ENCODE measurements around the gene OR10J1. TPM values are rescaled to one million over a fixed set of nuclear protein-coding genes. Genes with fewer than 3 reads are reported as not detected.

OR10J1 gene
- polyA plus RNA-seq (2013, experiment 1 of 2) = not detected
- polyA plus RNA-seq (2013, experiment 2 of 2) = not detected

- Histone ChIP-seq H3K4me1 (ENCODE audit: control insufficient read depth, insufficient read depth, low read length, poor library complexity, severe bottlenecking) (no peaks in the 10 kb centered on the region), H3K27ac (ENCODE audit: low read depth, low read length, severe bottlenecking) (no peak within 1 kb of the TSS), H3K9me3 (ENCODE audit: control insufficient read depth, low read length) (no peaks in the 10 kb centered on the region), H3K36me3 (ENCODE audit: control insufficient read depth, insufficient read depth, low read length) (no peaks in the 10 kb centered on the region), H3K4me3 (ENCODE audit: extremely low read depth, insufficient read depth, low read length, poor library complexity, severe bottlenecking) (no peak within 1 kb of the TSS)
Measured at GRCh38 chr1:159439422-159439821, at the start of gene OR10J1. TSS of gene OR10J1 (plus strand) at chr1:159439722. CDS start at chr1:159439792, 70 bp downstream.

GRCh38 chr1:159406821-159407220, 32.7 kb upstream of the OR10J1 start:
- Histone ChIP-seq H3K36me3 (ENCODE audit: control insufficient read depth, insufficient read depth, low read length) (no peaks in the 10 kb centered on the region), H3K27ac (ENCODE audit: low read depth, low read length, severe bottlenecking) (no peak overlapping the region), H3K9me3 (ENCODE audit: control insufficient read depth, low read length) (no peaks in the 10 kb centered on the region), H3K4me3 (ENCODE audit: extremely low read depth, insufficient read depth, low read length, poor library complexity, severe bottlenecking) (no peak overlapping the region), H3K4me1 (ENCODE audit: control insufficient read depth, insufficient read depth, low read length, poor library complexity, severe bottlenecking) (no peaks in the 10 kb centered on the region)
- WGBS, 2 experiments (ENCODE audit: insufficient coverage in 2 of 2) = no CpG with 5 or more reads among the region's 2 CpGs

- Histone ChIP-seq H3K27ac (ENCODE audit: low read depth, low read length, severe bottlenecking) (no peak overlapping the region), H3K4me3 (ENCODE audit: extremely low read depth, insufficient read depth, low read length, poor library complexity, severe bottlenecking) (no peak overlapping the region), H3K36me3 (ENCODE audit: control insufficient read depth, insufficient read depth, low read length) (no peaks in the 10 kb centered on the region), H3K4me1 (ENCODE audit: control insufficient read depth, insufficient read depth, low read length, poor library complexity, severe bottlenecking) (no peaks in the 10 kb centered on the region), H3K9me3 (ENCODE audit: control insufficient read depth, low read length) (no peaks in the 10 kb centered on the region)
- WGBS, 2 experiments (ENCODE audit: insufficient coverage in 2 of 2) = 94 to 100% methylated on average over 4 to 5 of the region's 6 CpGs
Measured at GRCh38 chr1:159408862-159409400, 30.6 kb upstream of the OR10J1 start.

DNA sequence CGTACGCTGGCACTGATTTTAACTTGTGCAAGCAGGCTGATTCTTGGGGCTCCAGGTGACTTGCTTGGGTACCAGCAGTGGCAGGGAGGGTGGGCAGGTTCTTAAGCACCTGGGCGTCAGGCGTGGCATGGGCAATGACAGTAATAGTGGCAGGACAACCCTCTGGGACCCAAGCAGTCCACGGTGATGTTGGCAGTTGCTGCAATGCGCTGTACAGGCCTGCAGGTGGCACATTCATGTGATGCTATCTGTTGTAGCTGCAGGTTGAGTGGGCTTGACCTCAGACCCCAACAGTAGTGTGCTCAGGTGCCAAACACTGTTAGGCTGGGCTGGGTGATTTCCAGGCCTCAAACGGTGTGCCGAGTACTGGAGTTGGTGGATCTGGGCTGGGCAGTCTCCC, 17.7 kb upstream of the OR10J1 start:
- H3K4me1 ChIP-seq (ENCODE audit: control insufficient read depth, insufficient read depth, low read length, poor library complexity, severe bottlenecking) = no peaks in the 10 kb centered on the region
- H3K9me3 ChIP-seq (ENCODE audit: control insufficient read depth, low read length) = peaks cover 17% of the 10 kb centered on the region
- WGBS, 2 experiments (ENCODE audit: insufficient coverage in 2 of 2) = 78 to 89% methylated on average over 7 to 8 of the region's 8 CpGs
- no peaks in the 10 kb centered on the region for H3K36me3 ChIP-seq (ENCODE audit: control insufficient read depth, insufficient read depth, low read length)
- no peak overlapping the region for H3K27ac ChIP-seq (ENCODE audit: low read depth, low read length, severe bottlenecking)
- H3K4me3 ChIP-seq (ENCODE audit: extremely low read depth, insufficient read depth, low read length, poor library complexity, severe bottlenecking) = no peak overlapping the region

GRCh38 chr1:159428536-159428935, 11.0 kb upstream of the OR10J1 start:
- H3K4me3 ChIP-seq (ENCODE audit: extremely low read depth, insufficient read depth, low read length, poor library complexity, severe bottlenecking) = no peak overlapping the region

GRCh38 chr1:159429074-159429861, 10.3 kb upstream of the OR10J1 start:
- H3K4me1 ChIP-seq (ENCODE audit: control insufficient read depth, insufficient read depth, low read length, poor library complexity, severe bottlenecking) = no peaks in the 10 kb centered on the region
- no peaks in the 10 kb centered on the region for H3K9me3 ChIP-seq (ENCODE audit: control insufficient read depth, low read length)
- H3K4me3 ChIP-seq (ENCODE audit: extremely low read depth, insufficient read depth, low read length, poor library complexity, severe bottlenecking) = no peak overlapping the region
- H3K36me3 ChIP-seq (ENCODE audit: control insufficient read depth, insufficient read depth, low read length) = no peaks in the 10 kb centered on the region
- H3K27ac ChIP-seq (ENCODE audit: low read depth, low read length, severe bottlenecking) = no peak overlapping the region
- 91 to 92% methylated on average over 4 of the region's 4 CpGs for WGBS, 2 experiments (ENCODE audit: insufficient coverage in 2 of 2)

More at GRCh38 chr1:159428536-159428935, 11.0 kb upstream of the OR10J1 start:
- H3K9me3 ChIP-seq (ENCODE audit: control insufficient read depth, low read length) = no peaks in the 10 kb centered on the region
- H3K36me3 ChIP-seq (ENCODE audit: control insufficient read depth, insufficient read depth, low read length) = no peaks in the 10 kb centered on the region
- WGBS, 2 experiments (ENCODE audit: insufficient coverage in 2 of 2) = 94 to 100% methylated on average over 2 to 3 of the region's 3 CpGs
- no peaks in the 10 kb centered on the region for H3K4me1 ChIP-seq (ENCODE audit: control insufficient read depth, insufficient read depth, low read length, poor library complexity, severe bottlenecking)
- no peak overlapping the region for H3K27ac ChIP-seq (ENCODE audit: low read depth, low read length, severe bottlenecking)

DNA sequence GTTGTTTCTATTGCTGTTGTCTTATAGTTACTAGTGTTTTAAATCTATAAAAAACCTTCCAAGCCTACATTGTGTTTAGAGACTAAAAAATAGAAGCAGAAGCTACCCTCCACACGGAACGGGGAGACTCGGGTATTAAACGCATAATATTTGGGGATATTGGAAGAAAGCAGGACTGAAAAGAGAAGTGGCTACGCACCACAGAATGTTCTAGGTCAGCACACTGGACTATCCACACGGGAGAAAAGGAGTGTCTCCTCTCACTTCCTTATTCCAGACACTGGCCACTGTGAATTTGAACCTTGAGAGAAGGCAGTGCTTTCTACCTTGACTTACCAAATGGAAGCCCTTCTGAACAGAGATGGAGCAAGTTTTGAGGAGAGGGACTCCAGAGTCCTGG, 8.5 kb upstream of the OR10J1 start:
- 91 to 100% methylated on average over 2 to 3 of the region's 6 CpGs for WGBS, 2 experiments (ENCODE audit: insufficient coverage in 2 of 2)
- H3K9me3 ChIP-seq (ENCODE audit: control insufficient read depth, low read length) = no peaks in the 10 kb centered on the region

GRCh38 chr1:159431904-159432303, 7.6 kb upstream of the OR10J1 start, which contains the start of gene OR10J4:
TSS of gene OR10J4 (plus strand) at chr1:159432204.
- no peaks in the 10 kb centered on the region for H3K9me3 ChIP-seq (ENCODE audit: control insufficient read depth, low read length)
- H3K4me1 ChIP-seq (ENCODE audit: control insufficient read depth, insufficient read depth, low read length, poor library complexity, severe bottlenecking) = no peaks in the 10 kb centered on the region
- H3K36me3 ChIP-seq (ENCODE audit: control insufficient read depth, insufficient read depth, low read length) = no peaks in the 10 kb centered on the region
- no peak within 1 kb of the TSS for H3K27ac ChIP-seq (ENCODE audit: low read depth, low read length, severe bottlenecking)
- 100% methylated on average over 1 of the region's 1 CpG; no CpG with 5 or more reads in 1 of the 2 experiments for WGBS, 2 experiments (ENCODE audit: insufficient coverage in 2 of 2)
- H3K4me3 ChIP-seq (ENCODE audit: extremely low read depth, insufficient read depth, low read length, poor library complexity, severe bottlenecking) = no peak within 1 kb of the TSS

More for the DNA sequence above, 8.5 kb upstream of the OR10J1 start:
- no peaks in the 10 kb centered on the region for H3K4me1 ChIP-seq (ENCODE audit: control insufficient read depth, insufficient read depth, low read length, poor library complexity, severe bottlenecking)
- no peak overlapping the region for H3K27ac ChIP-seq (ENCODE audit: low read depth, low read length, severe bottlenecking)
- no peaks in the 10 kb centered on the region for H3K36me3 ChIP-seq (ENCODE audit: control insufficient read depth, insufficient read depth, low read length)
- H3K4me3 ChIP-seq (ENCODE audit: extremely low read depth, insufficient read depth, low read length, poor library complexity, severe bottlenecking) = no peak overlapping the region

GRCh38 chr1:159436469-159436868, 3.1 kb upstream of the OR10J1 start:
- no peak overlapping the region for H3K27ac ChIP-seq (ENCODE audit: low read depth, low read length, severe bottlenecking)
- H3K4me3 ChIP-seq (ENCODE audit: extremely low read depth, insufficient read depth, low read length, poor library complexity, severe bottlenecking) = no peak overlapping the region
- H3K36me3 ChIP-seq (ENCODE audit: control insufficient read depth, insufficient read depth, low read length) = no peaks in the 10 kb centered on the region
- no peaks in the 10 kb centered on the region for H3K4me1 ChIP-seq (ENCODE audit: control insufficient read depth, insufficient read depth, low read length, poor library complexity, severe bottlenecking)
- 100% methylated on average over 2 of the region's 4 CpGs; no CpG with 5 or more reads in 1 of the 2 experiments for WGBS, 2 experiments (ENCODE audit: insufficient coverage in 2 of 2)
- H3K9me3 ChIP-seq (ENCODE audit: control insufficient read depth, low read length) = no peaks in the 10 kb centered on the region

GRCh38 chr1:159441360-159441759, 1.8 kb downstream of the OR10J1 start:
- Histone ChIP-seq H3K9me3 (ENCODE audit: control insufficient read depth, low read length) (no peaks in the 10 kb centered on the region), H3K4me1 (ENCODE audit: control insufficient read depth, insufficient read depth, low read length, poor library complexity, severe bottlenecking) (no peaks in the 10 kb centered on the region), H3K27ac (ENCODE audit: low read depth, low read length, severe bottlenecking) (no peak overlapping the region), H3K36me3 (ENCODE audit: control insufficient read depth, insufficient read depth, low read length) (no peaks in the 10 kb centered on the region), H3K4me3 (ENCODE audit: extremely low read depth, insufficient read depth, low read length, poor library complexity, severe bottlenecking) (no peak overlapping the region)

DNA sequence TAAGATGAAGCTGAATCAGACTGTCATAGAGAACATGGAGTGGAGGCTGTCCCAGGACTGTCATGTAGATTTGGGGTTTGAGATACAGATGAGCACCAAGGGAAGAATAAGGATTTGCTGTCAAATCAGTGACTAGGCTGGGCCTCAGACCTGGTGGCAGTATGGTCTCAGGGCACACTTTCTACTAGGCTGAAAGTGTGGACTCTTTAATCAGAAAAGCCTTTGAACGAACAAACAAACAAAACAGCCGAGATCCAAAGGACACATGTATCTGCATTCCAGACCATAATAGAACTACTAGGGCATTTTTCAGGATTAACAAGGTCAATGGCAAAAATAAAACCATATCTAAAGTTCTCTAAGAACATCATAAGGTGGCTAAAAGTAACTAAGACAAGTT, 2.9 kb downstream of the OR10J1 start:
- WGBS, 2 experiments (ENCODE audit: insufficient coverage in 2 of 2) = 90% methylated on average over 2 of the region's 2 CpGs; no CpG with 5 or more reads in 1 of the 2 experiments
- H3K4me1 ChIP-seq (ENCODE audit: control insufficient read depth, insufficient read depth, low read length, poor library complexity, severe bottlenecking) = no peaks in the 10 kb centered on the region
- H3K27ac ChIP-seq (ENCODE audit: low read depth, low read length, severe bottlenecking) = no peak overlapping the region
- H3K36me3 ChIP-seq (ENCODE audit: control insufficient read depth, insufficient read depth, low read length) = no peaks in the 10 kb centered on the region
- no peaks in the 10 kb centered on the region for H3K9me3 ChIP-seq (ENCODE audit: control insufficient read depth, low read length)
- no peak overlapping the region for H3K4me3 ChIP-seq (ENCODE audit: extremely low read depth, insufficient read depth, low read length, poor library complexity, severe bottlenecking)

Measured in mesodermal cell (in vitro differentiated cells).